T-helper 1 cell treated with Interleukin-12 subunit alpha and Interleukin-12 subunit beta and Interleukin-4 antibody, amounts not matched to agents 30 μg/mL and 1 μg/mL, for 36 hours (primary cell): Measurements from ENCODE around the gene DUSP19.

Source experiments
- H3K27ac Mint-ChIP-seq: one replicate; pipeline ENCODE4 v1.8.0; 2021; ENCODE audit warnings: mild to moderate bottlenecking, mixed read lengths
- H3K27me3 Mint-ChIP-seq: one replicate; pipeline ENCODE4 v1.8.0; 2021; ENCODE audit warnings: low read depth, mixed read lengths
- H3K36me3 Mint-ChIP-seq: one replicate; pipeline ENCODE4 v1.8.0; 2021; ENCODE audit warnings: low read depth, mixed read lengths
- H3K4me1 Mint-ChIP-seq: one replicate; pipeline ENCODE4 v1.8.0; 2021; ENCODE audit warnings: low read depth, mixed read lengths
- H3K4me3 Mint-ChIP-seq: one replicate; pipeline ENCODE4 v1.8.0; 2021; ENCODE audit warnings: mild to moderate bottlenecking, moderate library complexity, mixed read lengths
- H3K9me3 Mint-ChIP-seq: one replicate; pipeline ENCODE4 v1.8.0; 2021; ENCODE audit warnings: mixed read lengths

The DUSP19 gene

DNA sequence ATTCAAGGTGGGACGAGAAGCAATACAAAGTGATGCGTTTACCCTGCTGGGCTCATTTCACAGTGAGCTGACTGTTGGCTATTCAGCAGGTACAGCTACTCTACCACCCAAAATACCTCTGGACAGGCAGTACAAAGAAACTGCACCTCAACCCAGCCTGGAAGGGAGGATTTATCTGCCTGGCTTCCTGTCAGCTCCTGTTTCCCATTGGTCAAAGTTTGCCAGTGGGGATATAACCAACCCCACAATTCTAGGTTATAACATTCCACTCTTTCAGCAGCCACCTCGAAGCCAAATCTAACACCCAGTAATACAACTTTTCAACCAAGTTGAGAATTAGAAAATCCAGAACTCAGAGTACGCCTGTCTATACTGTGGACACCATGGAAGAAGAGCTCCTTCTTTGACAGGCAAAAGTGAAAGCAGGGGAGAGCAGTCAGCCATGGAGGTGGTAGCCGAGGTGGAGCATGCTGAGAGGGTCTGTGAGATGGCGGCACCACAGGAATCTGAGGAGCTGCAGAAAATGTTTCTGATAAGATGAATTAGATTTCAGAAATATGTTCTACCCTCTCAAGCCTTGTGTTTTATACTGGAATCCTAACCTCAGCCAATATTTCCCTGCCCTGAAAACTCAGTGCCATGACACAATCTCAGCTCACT, 10.8 kb downstream of the DUSP19 start:
- no peaks in the 10 kb centered on the region for H3K27me3 Mint-ChIP-seq
- no peaks in the 10 kb centered on the region for H3K9me3 Mint-ChIP-seq
- no peak overlapping the region for H3K27ac Mint-ChIP-seq
- H3K4me1 Mint-ChIP-seq = peaks cover 2% of the 10 kb centered on the region
- H3K4me3 Mint-ChIP-seq = no peak overlapping the region
- no peaks in the 10 kb centered on the region for H3K36me3 Mint-ChIP-seq

DNA sequence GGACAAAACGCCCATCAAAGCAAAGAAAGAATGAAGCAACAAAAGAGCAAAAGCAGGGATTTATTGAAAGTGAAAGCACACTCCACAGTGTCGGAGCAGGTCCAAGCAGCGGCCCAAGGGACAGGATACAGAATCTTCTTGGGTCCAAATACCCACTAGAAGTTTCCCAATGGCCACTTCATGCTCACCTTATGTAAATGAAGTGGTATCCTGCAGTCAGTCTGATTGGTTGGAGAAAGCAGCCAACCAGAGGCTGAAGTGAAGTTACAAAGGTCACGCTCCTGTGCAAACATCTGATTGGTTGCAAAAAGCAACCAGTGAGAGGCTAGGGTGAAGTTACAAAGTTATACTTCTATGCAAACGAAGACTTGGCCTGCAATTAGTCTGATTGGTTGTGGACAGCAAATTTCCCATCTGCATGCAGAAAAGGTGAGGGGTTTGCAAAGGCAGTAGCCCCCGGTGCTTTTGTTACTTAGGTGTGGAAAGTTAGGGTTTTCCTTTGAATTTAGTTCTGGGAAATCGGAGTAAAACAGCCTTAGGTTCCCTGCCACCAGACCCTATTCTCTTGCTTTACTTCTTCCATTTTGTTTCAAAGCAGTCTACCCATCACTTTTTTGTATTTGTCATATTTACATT, 12.9 kb downstream of the DUSP19 start:
- Mint-ChIP-seq H3K9me3 (no peaks in the 10 kb centered on the region), H3K4me3 (no peak overlapping the region), H3K4me1 (peaks cover 2% of the 10 kb centered on the region), H3K36me3 (no peaks in the 10 kb centered on the region), H3K27me3 (no peaks in the 10 kb centered on the region), H3K27ac (no peak overlapping the region)

DNA sequence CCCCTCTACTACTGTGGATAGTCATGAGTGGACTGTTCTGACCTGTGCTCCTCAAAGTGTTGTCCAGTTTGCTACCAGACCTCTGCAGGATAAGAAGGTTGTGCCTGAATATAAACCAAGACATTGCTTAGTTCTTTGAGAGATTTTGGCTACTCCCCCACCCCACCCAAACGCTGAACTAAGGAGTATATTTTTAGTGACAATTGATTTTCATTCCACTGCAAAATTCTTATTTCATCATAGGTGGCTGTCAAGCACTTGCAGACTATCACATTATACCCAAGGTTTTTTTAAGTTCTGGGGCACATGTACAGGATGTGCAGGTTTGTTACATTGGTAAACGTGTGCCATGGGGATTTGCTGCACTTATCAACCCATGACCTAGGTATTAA, 13.4 kb downstream of the DUSP19 start:
- Mint-ChIP-seq H3K9me3 (no peaks in the 10 kb centered on the region), H3K36me3 (no peaks in the 10 kb centered on the region), H3K4me1 (peaks cover 2% of the 10 kb centered on the region), H3K27ac (no peak overlapping the region), H3K27me3 (no peaks in the 10 kb centered on the region), H3K4me3 (no peak overlapping the region)

DNA sequence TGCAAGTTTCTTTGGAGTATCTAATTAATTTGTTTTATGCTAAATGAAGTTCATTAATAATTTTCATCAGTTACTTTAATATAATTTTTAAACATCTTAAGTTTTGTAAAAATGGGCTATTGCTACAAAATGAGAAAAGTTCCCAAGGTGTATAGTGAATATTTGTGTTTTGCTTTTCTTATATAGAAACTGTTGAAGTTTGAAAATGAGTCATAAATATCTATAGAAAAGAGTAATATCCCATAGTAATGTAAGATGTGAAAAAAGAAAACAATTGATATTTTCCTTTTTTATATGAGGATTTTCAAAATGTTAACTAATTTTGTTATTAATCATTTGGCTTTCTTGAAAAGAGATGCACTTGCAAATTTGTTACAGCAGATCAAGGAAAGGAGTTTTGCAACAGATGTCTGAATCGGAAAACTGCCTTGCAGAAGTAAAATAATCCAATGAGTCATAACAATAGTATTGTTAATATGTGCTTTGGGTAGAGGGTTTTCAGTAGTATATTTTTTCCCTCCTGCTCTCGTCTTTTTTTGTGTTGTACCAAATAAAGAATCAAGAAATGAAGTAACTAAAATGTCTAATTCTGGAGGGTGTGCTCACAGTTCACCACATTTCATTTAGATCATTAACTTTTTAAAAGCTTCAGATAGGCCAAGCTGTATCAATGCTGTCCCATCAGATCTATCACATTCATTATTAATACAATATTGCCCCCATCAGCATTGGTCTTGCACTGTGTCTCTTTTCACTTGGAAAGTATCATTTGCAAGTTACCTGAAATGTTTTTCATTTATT, 15.5 kb downstream of the DUSP19 start:
- Mint-ChIP-seq H3K4me1 (no peaks in the 10 kb centered on the region), H3K36me3 (no peaks in the 10 kb centered on the region), H3K9me3 (no peaks in the 10 kb centered on the region), H3K27ac (no peak overlapping the region), H3K4me3 (no peak overlapping the region), H3K27me3 (no peaks in the 10 kb centered on the region)

DNA sequence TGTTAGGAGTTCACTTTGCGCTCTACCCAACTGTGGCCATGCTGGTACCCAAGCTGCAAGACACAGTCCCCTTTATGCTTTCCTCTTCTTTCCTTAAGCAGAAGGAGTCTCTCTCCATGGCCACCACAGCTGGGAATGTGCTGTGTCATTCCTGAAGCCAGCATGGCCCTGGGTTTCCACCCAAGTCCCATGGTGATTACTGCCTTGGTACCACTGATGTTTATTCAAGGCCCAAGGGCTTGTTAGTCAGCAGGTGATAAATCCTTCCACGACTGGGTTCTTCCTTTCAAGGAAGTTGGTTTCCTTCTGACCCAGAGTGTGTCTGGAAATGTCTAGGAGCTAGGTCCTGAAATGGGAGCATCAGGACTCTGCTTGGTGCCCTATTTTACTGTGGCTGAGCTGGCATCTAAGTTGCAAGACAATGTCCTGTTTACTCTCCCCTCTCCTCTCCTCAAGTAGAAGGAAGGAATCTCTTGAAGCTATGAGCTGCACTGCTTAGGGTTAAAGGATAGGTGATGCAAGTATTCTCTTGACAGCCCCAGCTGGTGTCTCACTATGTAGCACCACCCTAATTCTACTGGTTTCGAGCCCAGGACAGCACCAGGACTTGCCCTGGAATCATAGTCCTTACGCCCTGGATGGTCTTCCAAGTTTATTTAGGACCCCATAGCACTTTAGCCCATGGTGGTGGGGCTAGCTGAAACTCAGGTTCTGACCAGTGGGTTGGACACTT, 27.0 kb downstream of the DUSP19 start:
- Mint-ChIP-seq H3K4me1 (no peaks in the 10 kb centered on the region), H3K9me3 (no peaks in the 10 kb centered on the region), H3K27me3 (peaks cover 16% of the 10 kb centered on the region), H3K36me3 (no peaks in the 10 kb centered on the region), H3K27ac (no peak overlapping the region), H3K4me3 (no peak overlapping the region)

DNA sequence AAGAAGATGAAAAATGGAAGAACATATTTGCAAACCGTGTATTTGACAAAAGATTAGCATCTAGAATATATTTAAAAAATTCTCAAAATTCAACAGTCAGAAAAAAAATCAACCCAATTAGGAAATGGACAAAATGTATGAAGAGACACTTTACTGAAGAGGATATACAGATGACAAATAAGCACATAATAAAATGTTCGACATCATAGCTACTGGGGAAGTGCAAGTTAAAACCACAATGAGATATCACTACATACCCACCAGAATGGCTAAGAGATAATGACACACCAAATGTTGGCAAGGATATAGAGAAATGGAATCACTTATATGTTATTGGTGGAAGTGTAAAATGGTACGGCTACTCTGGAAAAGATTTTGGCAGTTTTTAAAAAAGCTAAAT, 34.0 kb downstream of the DUSP19 start:
- peaks cover 23% of the 10 kb centered on the region for H3K27me3 Mint-ChIP-seq
- no peak overlapping the region for H3K4me3 Mint-ChIP-seq
- H3K9me3 Mint-ChIP-seq = no peaks in the 10 kb centered on the region
- H3K36me3 Mint-ChIP-seq = no peaks in the 10 kb centered on the region
- no peaks in the 10 kb centered on the region for H3K4me1 Mint-ChIP-seq
- no peak overlapping the region for H3K27ac Mint-ChIP-seq

DNA sequence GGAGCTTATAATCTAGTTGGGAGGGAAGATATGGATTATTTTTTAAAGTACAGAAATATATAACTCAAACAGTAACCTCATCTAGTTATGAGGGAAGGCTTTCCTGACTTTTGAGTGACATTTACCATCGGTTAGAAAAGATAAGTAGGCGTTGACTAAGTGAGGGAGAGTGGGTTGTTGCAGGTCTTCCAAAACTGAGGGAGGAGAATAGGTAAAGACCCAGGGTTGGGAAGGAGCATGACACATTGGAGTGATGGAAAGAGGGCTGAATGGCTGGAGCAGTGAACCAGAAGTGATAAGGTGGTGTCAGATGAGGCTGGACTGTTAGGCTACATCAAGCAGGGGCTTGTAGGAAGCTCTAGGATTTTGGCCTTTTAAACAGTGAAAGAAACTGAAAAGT, 35.1 kb downstream of the DUSP19 start:
- Mint-ChIP-seq H3K4me3 (no peak overlapping the region), H3K9me3 (no peaks in the 10 kb centered on the region), H3K36me3 (no peaks in the 10 kb centered on the region), H3K4me1 (no peaks in the 10 kb centered on the region), H3K27me3 (peaks cover 23% of the 10 kb centered on the region), H3K27ac (no peak overlapping the region)

DNA sequence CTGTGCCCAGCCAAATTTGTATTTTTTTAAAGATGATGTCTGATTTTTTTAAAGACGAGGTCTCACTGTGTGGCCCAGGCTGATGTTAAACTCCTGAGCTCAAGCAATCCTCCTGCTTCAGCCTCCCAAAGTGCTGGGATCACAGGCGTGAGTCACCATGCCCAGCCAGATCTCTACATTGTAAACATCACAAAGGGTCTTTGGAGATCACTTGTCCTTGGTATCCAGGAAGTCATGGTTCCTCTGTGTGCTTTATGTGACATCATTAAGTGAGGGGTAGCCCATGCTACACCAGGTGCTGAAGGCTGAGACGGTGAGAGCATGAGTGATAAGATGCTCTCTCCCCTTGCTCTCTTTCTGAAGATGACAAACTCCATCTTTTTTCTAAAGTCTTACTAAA, 38.7 kb downstream of the DUSP19 start:
- peaks cover 20% of the 10 kb centered on the region for H3K27me3 Mint-ChIP-seq
- H3K36me3 Mint-ChIP-seq = no peaks in the 10 kb centered on the region
- no peaks in the 10 kb centered on the region for H3K4me1 Mint-ChIP-seq
- no peak overlapping the region for H3K4me3 Mint-ChIP-seq
- no peak overlapping the region for H3K27ac Mint-ChIP-seq
- no peaks in the 10 kb centered on the region for H3K9me3 Mint-ChIP-seq

DNA sequence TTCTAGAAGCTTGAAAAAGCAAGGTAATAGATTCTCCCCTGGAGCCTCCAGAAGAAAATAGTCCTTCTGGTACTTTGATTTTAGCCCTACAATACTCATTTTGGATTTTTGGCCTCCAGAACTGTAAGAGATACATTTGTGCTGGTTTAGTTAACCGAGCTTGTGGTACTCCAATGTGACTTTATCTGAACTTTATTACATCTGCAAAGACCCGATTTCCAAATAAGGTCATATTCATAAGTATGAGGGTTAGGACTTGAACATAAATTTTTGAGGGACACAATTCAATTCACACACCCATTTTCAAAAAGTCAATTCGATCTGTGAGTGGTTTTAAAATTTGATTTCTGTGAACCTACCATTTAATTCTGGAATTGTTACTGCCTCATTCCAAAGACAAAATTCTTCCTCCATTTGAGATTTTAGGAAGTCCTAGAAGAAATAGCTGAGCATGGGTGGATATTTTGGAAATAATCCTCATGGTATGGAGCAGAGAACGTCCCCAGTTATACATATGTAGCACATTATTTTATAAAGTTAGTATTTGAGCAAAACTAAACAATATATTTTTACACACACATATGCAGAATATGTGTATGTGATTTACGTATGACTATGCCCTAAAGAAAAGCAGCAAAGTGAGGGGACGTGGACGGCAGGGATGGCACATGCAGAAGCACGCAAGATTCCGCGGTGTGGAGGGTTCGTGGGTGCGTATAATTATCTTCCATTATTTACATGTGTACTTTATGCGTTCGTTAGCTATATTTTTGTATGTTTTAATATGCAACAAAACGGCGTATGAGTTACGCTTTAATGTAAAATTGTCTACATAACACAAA, 44.8 kb downstream of the DUSP19 start:
- Mint-ChIP-seq H3K4me1 (peaks cover 20% of the 10 kb centered on the region), H3K36me3 (no peaks in the 10 kb centered on the region), H3K4me3 (peak overlapping the region; percentile 95), H3K9me3 (no peaks in the 10 kb centered on the region), H3K27ac (peak overlapping the region; percentile 98), H3K27me3 (peaks cover 11% of the 10 kb centered on the region)

DNA sequence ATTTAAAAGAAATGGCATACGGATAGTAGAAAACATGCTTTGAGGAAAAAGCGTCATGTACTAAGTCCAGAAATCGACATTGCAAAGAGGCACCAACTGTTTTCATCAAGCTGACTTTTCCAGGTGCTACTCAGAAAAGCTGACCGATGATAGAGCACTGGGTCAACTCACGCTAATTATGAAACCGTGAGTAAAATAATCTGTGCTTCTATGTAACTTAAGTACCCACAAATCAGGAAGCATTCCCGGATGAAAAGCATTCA, 45.3 kb downstream of the DUSP19 start:
- Mint-ChIP-seq H3K4me3 (peak overlapping the region; percentile 95), H3K27ac (peak overlapping the region; percentile 98), H3K36me3 (peaks cover 2% of the 10 kb centered on the region), H3K4me1 (peaks cover 20% of the 10 kb centered on the region), H3K9me3 (no peaks in the 10 kb centered on the region), H3K27me3 (peaks cover 11% of the 10 kb centered on the region)

DNA sequence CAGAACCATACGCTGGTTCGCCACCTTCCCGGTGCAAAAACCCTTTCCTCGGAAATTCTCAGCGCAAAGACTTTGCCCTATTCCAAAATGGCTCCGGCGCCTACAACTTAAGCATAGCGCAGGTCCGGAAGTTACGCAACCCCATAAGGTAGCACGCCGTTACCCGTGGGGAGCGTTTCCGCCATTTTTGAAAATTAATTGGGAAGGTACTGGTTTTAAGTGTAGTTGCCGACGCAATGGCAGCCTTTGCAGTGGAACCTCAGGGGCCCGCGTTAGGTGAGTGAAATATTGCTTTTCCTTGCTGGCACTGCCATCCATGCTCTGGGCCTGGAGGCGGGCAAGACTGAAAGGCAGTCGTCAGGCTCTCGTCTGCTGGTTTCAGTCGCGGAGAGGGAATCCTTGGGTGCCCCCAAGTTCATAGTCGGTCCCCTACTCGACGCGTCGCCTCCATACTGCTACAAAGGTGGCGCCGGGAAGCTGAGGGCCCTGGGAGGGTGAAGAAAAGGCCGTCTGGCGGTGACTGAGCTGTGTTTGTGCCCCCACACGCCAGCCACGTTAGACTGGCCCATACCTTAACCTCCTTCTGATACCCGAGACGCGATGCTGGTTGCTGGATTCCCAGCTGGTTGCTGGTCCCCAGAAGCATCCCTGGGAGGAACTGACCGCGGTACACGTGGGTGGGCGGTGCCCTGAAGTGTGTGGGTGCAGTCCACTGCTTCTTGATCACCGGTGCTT, 45.8 kb downstream of the DUSP19 start, which contains the start of gene NUP35:
NUP35 (plus strand) TSS at position 222 of the 735 bp plus-strand sequence; CDS start at position 237, 15 bp downstream.
- H3K27ac Mint-ChIP-seq = peak within 1 kb of the TSS; percentile 98
- peaks cover 8% of the 10 kb centered on the region for H3K27me3 Mint-ChIP-seq

DNA sequence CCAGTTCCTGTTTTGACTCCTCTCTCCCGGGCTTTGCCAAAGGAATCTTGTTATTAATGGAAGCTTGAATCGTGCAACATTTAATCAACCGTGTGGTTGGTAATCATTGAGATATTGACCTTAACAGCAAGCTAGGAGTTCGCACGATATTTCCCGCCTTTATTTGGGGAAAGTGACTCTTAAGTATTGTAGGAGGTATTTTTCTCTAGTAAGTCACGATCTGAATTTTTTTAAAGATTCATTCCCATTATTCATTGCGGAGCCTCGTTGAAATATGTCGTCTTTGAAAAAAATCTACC, 46.4 kb downstream of the DUSP19 start:
- Mint-ChIP-seq H3K4me1 (peaks cover 20% of the 10 kb centered on the region), H3K9me3 (no peaks in the 10 kb centered on the region), H3K36me3 (peaks cover 5% of the 10 kb centered on the region), H3K27ac (peak overlapping the region; percentile 98), H3K27me3 (peaks cover 5% of the 10 kb centered on the region), H3K4me3 (peak overlapping the region; percentile 95)

More for the DNA sequence above, 45.8 kb downstream of the DUSP19 start, which contains the start of gene NUP35:
- no peaks in the 10 kb centered on the region for H3K9me3 Mint-ChIP-seq
- peaks cover 5% of the 10 kb centered on the region for H3K36me3 Mint-ChIP-seq
- peak within 1 kb of the TSS; percentile 95 for H3K4me3 Mint-ChIP-seq
- H3K4me1 Mint-ChIP-seq = peaks cover 20% of the 10 kb centered on the region

DNA sequence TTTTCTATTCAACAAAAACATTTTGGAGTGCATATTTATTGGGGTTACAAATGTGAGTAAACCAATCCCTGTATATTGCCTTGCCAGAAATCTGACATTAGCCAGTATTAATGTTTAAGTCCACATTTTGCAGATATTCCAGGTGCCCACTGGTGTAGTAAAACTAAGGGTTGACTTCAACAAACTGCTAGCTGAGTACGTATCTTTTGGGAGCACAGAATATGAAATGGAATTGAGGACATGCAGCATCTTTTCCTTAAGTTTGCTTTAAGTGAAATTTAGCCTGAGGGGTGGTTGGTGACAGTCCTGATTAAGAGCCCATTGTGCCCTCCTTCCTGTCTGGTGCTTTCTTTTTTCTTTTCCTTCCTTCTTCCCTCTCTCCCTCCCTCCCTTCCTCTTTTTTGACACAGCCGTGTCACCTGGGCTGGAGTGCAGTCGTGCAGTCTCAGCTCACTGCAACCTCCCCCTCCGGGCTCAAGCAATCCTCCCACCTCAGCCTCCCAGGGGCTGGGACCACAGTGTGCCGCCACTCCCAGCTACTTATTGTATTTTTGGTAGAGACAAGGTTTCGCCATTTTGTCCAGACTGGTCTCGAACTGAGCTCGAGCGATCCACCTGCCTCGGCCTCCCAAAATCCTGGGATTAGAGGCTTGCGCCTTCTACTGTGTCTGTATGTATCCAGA, 47.3 kb downstream of the DUSP19 start:
- peaks cover 20% of the 10 kb centered on the region for H3K4me1 Mint-ChIP-seq
- H3K4me3 Mint-ChIP-seq = peak overlapping the region; percentile 95
- H3K27me3 Mint-ChIP-seq = no peaks in the 10 kb centered on the region
- no peaks in the 10 kb centered on the region for H3K9me3 Mint-ChIP-seq
- peaks cover 5% of the 10 kb centered on the region for H3K36me3 Mint-ChIP-seq
- peak overlapping the region; percentile 41 for H3K27ac Mint-ChIP-seq
